Measurements from ENCODE around the gene CYP24A1.

CYP24A1 gene

GRCh38 chr20:54218470-54218869, 44.7 kb upstream of the CYP24A1 start:
- DNase-seq (ENCODE audit: low spot score): no peak
- no peak for TF ChIP-seq CTCF (IDR thresholded peaks at IDR 0.05; ENCODE audit: extremely low read depth, missing control alignments)

DNA sequence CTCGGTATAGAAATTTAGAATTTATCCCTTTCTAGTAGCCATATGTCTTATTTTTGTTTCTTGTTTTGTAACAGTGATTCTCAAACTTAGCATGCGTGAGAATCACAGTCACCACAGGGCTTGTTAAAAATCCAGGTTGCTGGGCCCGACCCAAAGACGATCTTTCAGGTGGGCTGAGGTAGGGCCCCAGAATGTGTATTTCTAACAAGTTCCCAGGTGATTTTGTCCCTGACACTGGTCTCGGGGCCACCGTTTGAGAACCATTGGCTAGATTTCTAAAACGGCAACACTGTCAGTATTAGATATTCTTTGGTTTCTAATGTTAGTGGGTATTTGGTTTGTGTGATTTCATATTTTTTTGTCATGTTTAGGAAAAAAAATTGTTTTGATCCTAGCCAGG, 44.0 kb upstream of the CYP24A1 start:
- no peak for TF ChIP-seq CTCF (IDR thresholded peaks at IDR 0.05; ENCODE audit: extremely low read depth, missing control alignments)
- no peak for DNase-seq (ENCODE audit: low spot score)

- no peak for DNase-seq (ENCODE audit: low spot score)
- TF ChIP-seq CTCF (IDR thresholded peaks at IDR 0.05; ENCODE audit: extremely low read depth, missing control alignments): no peak
These were observed 41.5 kb upstream of the CYP24A1 start for GRCh38 chr20:54215157-54215789.

- no peak for TF ChIP-seq CTCF (IDR thresholded peaks at IDR 0.05; ENCODE audit: extremely low read depth, missing control alignments)
These were observed 40.8 kb upstream of the CYP24A1 start for GRCh38 chr20:54214566-54214965.

DNA sequence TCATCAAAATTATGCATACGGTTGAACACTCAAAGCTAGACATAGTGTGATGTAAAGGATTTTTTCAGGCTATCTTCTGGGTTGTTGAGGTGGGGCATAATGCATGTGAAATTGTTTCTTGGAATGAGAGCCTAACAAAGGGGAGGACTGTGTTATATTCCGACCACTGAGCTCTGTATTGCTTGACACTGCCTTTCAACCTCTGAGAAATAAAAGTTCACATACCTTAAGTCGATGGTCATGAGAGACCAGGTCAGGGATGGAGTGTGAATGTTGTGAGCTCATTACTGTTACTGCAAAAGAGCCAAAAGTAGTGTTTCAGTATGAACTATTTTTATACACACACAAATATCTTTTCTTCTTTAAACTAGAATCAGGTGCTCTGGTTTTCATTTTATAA, 39.1 kb upstream of the CYP24A1 start:
- no peak for TF ChIP-seq CTCF (IDR thresholded peaks at IDR 0.05; ENCODE audit: extremely low read depth, missing control alignments)
- DNase-seq (ENCODE audit: low spot score): no peak

More at GRCh38 chr20:54214566-54214965, 40.8 kb upstream of the CYP24A1 start:
- no peak for DNase-seq (ENCODE audit: low spot score)

DNA sequence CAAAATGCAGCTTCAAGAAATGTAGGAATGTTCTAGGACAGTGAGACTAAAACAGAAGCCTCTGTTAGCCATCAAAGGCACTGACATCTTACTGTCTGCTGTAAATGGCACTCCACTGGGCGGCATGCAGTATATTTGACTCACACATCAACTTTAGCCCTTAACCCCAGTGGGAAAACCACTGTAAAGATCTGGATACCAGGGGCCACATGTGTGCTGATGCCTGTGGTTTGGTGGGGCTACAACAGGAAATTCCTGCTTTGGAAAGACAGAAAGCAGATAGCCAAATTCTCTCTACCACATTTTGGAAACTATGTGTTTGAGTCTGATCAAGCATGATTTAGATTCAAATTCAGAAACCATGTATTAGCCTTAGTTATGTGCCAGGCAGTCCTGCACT, 38.4 kb upstream of the CYP24A1 start:
- no peak for TF ChIP-seq CTCF (IDR thresholded peaks at IDR 0.05; ENCODE audit: extremely low read depth, missing control alignments)
- DNase-seq (ENCODE audit: low spot score): no peak

- no peak for DNase-seq (ENCODE audit: low spot score)
- no peak for TF ChIP-seq CTCF (IDR thresholded peaks at IDR 0.05; ENCODE audit: extremely low read depth, missing control alignments)
These were observed 35.5 kb upstream of the CYP24A1 start for GRCh38 chr20:54209216-54209813.

Data from GM20000 (cell line).